Measurements from ENCODE around the gene LIMS2.

Gene LIMS2, protein sequence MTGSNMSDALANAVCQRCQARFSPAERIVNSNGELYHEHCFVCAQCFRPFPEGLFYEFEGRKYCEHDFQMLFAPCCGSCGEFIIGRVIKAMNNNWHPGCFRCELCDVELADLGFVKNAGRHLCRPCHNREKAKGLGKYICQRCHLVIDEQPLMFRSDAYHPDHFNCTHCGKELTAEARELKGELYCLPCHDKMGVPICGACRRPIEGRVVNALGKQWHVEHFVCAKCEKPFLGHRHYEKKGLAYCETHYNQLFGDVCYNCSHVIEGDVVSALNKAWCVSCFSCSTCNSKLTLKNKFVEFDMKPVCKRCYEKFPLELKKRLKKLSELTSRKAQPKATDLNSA

DNA sequence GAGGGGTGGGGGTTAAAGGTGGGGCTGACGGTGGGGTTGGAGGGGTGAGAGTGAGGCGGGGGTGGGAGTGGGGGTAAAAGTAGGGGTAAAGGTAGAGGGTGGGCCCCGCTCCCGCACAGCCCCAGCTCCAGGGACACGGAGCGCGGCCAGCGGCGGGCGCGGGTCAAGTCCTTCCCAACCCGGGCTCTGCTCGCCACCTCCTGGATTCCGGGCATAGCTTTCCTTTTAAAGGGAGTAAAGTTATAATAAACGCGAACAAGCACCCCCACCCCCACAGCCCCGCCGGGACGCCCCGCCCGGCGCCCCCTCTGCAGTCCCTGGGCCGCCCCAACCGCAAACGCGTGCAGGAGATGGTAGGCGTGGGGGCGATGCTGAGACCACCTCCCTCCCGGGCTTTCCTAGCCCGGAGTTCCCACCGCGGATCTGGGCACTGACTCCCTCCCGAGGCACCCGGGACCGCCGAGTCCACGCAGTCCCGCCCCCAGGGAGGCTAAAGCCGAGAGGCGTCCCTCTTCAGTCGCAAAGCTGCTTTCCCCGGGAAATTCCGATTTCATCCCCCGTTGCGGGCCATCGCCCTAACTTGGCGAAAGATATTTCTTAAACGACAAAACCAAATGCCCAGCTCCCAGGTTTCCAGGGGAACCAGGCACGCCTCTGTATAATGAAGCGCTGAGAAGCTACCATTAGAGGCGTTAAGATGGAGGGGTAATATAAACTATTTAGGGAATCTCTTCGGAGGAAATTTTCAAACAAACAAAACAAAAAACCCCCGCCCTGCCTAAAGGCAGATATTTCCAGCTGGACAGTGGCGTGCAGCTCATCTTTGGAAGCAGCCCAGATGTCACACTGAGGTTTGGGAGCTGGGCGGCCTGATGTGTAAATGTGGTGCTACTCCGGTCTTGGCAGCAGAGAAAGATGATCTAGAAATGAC, at the start of gene LIMS2:
Gene LIMS2, minus strand, starts transcription at position 200 of the 931 bp plus-strand sequence. CDS start 506 bp downstream, outside the sequence.
- DNase-seq (ENCODE audit: low read depth in 2 of 2) = no peak

- DNase-seq (ENCODE audit: low read depth in 2 of 2) = no peak
Measured at GRCh38 chr2:127722807-127723206, 47.5 kb upstream of the LIMS2 start.

DNA sequence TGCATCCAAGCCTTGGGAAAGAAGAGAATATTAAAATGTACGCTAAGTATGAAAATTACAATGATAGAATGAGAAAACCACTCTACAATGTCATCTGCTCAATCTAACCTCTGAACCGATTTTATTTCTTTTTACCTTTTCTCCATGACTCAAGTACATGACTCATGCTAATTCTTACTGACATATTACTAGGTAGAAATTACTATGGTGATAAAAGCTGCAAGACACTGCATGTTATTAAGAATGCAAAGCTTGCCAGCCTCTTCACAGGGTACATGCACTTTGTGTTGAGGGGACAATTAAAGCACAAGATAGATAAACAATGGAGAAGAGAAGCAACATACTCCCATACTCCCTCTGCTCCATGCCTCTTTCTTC, 46.6 kb upstream of the LIMS2 start:
- no peak for DNase-seq (ENCODE audit: low read depth in 2 of 2)

DNA sequence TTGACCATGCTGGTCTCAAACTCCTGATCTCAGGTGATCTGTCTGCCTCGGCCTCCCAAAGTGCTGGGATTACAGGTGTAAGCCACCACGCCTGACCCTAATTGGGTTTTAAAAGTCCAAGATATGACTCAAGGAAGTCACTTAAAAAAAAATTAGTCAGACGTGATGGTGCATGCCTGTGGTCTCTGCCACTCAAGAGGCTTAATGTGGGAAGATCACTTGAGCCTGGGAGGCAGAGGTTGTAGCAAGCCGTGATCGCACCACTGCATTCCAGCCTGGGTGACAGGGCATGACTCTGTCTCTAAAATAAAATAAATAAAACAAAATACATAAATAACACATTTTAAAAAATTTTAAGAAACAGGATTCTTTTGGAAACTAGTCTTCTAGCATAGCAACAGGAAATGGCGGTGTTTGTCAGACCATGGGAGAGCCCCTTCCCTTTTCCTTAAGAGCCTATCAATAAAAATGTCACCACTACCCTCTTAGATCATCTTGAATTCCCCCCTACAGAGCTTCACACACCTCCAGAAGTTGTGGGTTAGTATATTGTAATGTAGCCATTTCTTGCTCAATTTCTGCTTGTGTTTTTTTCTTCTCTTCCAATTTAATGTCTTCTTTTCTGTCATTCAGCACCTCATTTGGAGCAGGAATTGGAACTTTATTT, 46.1 kb upstream of the LIMS2 start:
- DNase-seq (ENCODE audit: low read depth in 2 of 2) = no peak

DNA sequence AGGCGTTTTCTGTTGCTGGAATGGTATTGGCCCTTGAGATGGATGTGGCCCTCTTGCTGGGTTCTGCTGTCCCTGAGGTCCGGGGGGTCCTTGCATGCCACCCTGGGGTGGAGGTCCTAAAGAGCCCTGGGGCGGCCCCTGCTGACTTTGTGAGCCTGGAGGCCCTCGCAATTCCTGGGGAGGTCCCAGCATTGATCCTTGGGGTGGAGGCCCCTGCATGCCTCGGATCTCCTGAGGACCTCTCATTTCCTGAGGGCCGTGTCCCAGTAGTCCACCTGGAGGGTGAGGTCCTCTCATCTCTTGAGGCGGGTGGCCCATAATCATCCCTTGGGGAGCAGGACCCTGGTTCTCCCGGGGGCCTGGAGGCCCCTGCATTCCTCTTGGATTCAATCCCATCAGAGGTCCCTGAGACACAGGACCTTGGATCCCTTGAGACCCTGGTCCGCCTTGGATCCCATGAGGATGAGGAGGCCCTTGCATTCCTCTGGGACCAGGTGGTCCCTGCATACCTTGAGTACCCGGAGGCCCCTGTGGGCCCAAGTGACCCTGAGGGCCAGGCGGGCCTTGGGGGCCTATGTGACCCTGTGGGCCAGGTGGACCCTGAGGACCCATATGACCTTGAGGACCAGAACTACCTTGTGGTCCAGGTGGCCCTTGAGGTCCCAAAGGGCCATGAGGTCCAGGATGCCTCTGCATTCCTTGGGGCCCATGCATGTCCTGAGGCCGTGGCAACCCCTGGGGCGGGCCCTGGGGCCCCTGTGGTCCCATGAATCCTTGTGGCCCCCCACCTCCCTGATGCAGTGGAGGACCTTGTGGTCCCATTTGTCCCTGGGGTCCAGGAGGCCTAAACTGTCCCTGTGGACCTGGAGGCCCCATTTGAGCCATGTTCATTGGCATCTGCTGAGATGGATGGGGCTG, 44.2 kb upstream of the LIMS2 start:
- DNase-seq (ENCODE audit: low read depth in 2 of 2) = no peak

DNA sequence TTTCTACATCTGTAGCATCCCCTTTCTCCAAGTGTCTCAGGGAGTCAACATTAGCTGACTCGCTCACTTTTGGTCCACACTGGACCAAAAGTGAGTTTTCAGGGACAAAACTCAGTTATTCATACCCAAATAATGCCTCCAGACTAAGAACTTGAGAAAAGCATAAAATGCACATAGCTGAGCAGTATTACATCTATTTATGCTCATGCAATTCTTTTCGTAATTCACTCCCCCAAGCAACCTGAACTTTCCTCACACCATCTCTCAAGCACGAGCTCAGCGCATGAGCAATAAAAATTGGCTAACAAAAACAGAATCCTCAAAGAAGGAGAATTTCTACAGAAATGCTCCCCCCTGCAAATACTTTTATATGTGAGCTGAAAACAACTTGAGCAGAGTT, 42.9 kb upstream of the LIMS2 start:
- DNase-seq (ENCODE audit: low read depth in 2 of 2) = no peak

GRCh38 chr2:127715778-127716449, 40.6 kb upstream of the LIMS2 start:
- DNase-seq (ENCODE audit: low read depth in 2 of 2) = no peak

- DNase-seq (ENCODE audit: low read depth in 2 of 2) = no peak
Measured at GRCh38 chr2:127713562-127713961, 38.2 kb upstream of the LIMS2 start.

- DNase-seq (ENCODE audit: low read depth in 2 of 2) = no peak
Measured at GRCh38 chr2:127712999-127713398, 37.7 kb upstream of the LIMS2 start.

- no peak for DNase-seq (ENCODE audit: low read depth in 2 of 2)
Measured at GRCh38 chr2:127709336-127709735, 34.0 kb upstream of the LIMS2 start.

GRCh38 chr2:127707890-127708648, 32.7 kb upstream of the LIMS2 start:
- DNase-seq (ENCODE audit: low read depth in 2 of 2) = no peak

DNA sequence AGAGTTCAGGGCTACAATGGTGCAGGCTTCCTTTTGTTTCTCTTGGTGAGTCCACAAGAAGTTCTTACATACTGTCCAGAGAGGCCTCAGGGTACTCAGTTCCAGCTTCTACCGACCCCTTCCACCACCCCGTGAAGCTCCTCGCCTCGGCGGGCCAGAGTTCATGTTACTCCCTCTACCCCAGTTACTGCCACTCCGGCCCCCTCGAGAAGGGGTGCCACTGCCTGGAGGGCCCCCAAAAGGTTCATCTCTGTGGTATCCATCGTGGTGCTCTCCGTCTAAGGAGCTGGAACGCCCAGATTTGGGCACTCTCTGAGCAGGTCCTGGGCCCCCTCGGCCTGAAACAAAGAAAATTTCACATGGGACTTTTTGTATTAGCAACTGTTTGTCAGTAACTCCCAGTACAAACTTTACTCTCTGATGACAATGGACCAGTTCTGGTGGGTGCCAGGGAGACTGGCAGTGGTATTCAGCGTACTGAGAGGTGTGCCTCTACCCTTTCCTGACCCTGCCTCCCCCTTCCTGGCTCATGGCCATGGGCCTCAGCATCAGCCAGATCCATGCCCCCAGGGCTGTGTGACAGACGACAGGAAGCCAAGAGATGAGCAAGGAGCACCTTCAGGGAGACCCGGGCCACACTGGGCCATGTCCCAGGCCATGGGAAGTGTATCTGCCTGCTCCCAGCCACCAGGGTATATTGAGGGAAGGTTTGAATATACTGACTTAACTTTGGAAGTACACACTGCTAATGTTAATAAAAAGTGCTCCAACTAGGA, 31.1 kb upstream of the LIMS2 start:
- no peak for DNase-seq (ENCODE audit: low read depth in 2 of 2)

DNA sequence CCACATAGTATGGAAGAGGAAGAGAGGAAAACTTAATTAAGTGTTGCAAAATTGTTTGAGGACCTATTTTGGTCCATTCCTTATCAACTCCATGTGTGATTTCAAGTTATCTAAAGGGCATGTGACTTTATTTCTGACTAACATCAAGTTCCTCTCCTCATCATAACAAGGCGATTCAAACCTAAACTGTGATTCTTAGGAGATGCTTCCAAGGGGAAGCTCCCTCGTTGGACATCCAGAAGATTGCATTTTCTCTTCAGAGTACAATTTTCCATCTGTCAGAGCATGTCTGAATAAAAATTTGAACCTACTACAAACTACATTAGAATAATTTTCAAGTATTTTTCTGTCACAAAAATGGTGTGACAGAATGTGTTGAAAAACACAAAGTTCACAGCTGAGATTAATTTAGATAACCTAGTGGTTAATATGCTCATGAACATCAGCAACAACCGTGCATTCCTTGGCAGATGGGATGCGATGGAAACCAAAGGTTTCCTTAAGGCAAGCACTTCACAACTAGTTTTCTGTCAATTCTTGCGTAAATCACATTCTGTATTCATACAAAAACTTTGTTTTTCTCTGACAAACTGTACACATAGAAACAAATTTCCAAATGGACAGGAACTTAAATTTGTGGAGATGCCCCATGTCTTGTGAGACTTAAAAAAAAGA, 30.2 kb upstream of the LIMS2 start:
- DNase-seq (ENCODE audit: low read depth in 2 of 2) = no peak

DNA sequence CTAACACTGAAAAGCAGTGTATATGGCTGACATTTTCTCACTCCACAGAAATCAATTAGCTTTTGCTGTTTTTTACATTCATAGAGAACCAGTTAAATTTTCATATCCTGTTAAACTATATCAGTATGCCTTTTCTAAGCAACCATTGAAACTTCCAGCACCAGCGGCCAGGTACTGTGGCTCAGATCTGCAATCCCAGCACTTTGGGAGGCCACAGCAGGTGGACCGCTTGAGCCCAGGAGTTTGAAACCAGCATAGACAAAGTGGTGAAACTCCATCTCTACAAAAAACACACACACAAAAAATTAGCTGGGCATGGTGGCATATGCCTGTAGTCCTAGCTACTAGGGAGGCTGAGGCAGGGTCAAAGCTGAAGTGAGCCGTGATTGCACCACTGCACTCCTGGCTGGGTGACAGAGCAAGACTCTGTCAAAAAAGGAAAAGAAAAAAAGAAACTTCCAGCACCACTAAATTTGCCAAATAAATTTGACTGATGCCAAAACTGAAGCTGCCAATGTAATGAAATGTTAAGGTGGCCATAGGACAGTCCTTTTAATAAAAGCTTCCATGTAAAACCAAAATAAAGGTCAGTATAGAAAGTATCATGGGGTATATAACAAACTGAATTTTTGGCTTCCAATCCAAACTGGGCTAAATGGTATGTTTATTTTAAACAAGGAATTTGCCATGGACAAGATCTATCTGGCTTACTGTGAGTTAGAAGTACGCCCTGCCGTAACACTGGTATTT, 29.5 kb upstream of the LIMS2 start:
- no peak for DNase-seq (ENCODE audit: low read depth in 2 of 2)

DNA sequence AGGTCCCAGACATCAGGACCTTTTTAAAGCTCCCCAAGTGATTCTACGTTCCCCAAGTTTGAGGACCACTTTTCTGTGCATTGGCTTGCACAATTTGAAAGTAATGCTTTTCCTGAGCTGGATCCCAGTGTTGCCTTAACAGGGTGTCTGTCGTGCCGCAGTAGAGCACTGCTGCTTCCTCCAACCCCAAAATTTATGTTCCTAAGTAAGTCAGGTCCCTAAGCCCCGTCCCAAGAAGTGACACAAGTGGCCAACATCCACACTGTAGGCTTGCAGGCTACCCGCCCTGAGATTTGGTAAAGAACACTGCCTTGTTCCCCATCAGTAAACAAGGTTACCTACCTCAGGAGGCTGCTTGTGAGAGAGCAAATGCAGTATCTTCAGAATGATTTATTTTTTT, 28.0 kb upstream of the LIMS2 start:
- no peak for DNase-seq (ENCODE audit: low read depth in 2 of 2)

GRCh38 chr2:127702395-127703009, 27.2 kb upstream of the LIMS2 start:
- no peak for DNase-seq (ENCODE audit: low read depth in 2 of 2)

DNA sequence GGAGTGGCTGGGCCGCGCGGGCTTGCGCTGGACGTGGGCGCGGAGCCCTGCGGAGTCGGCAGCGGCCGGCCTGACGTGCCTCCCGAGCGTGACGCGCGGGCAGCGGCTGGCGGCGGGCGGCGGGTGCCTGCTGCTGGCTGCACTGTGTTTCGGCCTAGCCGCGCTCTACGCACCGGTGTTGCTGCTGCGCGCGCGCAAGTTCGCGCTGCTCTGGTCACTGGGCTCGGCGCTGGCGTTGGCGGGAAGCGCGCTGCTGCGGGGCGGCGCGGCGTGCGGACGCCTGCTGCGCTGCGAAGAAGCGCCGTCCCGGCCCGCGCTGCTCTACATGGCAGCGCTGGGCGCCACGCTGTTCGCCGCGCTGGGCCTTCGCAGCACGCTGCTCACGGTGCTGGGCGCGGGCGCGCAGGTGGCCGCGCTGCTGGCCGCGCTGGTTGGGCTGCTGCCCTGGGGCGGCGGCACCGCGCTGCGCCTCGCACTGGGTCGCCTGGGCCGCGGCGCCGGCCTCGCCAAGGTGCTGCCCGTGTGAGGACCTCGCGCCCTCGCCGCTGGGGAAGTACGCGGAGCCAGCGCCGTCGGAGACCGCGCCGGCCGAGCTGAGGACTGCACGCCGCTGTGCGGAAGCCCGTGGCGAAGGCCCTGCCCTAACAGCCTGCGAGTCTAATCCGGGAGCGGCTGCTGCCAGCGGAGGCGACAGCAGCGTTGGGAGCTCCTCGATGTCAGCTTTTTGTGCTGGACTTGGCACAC, 26.5 kb upstream of the LIMS2 start:
- DNase-seq (ENCODE audit: low read depth in 2 of 2) = peak; percentile 67 to 72
